DND-41 (cell line): Measurements from ENCODE around the gene ZEB1.
A peak's percentile ranks its signal among the peaks of the same experiment; 100 is the strongest.

Experiments used
- ATAC-seq: fragments of 200-7000 bp; cut with Tn5 transposase; 3 replicates; pipeline ENCODE4 v1.9.1; 2021; ENCODE audit warnings: low read depth; ENCODE audit not compliant: insufficient read depth
- DNase-seq: peaks from one replicate; pipeline ENCODE4 v3.0.0-alpha.2; 2020
- H2AFZ ChIP-seq: 2 replicates; pipeline ENCODE4 v1.6.0; 2012; ENCODE audit warnings: low read depth, low read length
- H3K27ac ChIP-seq: 2 replicates; pipeline ENCODE4 v1.5.1; 2012; ENCODE audit warnings: low read length, inconsistent platforms
- H3K27me3 ChIP-seq: fragments of 200-600 bp; sonication (generic); 2 replicates; pipeline ENCODE4 v1.6.0; 2012; ENCODE audit warnings: low read length, mild to moderate bottlenecking, inconsistent platforms; ENCODE audit not compliant: insufficient read depth, poor library complexity
- H3K36me3 ChIP-seq: 2 replicates; pipeline ENCODE4 v1.5.1; 2012; ENCODE audit warnings: low read length, inconsistent platforms; ENCODE audit not compliant: insufficient read depth
- H3K4me1 ChIP-seq: 2 replicates; pipeline ENCODE4 v1.5.1; 2012; ENCODE audit warnings: mild to moderate bottlenecking, low read length; ENCODE audit not compliant: insufficient read depth
- H3K4me2 ChIP-seq: 2 replicates; pipeline ENCODE4 v1.6.0; 2012; ENCODE audit warnings: mild to moderate bottlenecking, moderate library complexity, low read length, inconsistent platforms; ENCODE audit not compliant: insufficient read depth
- H3K4me3 ChIP-seq, 2 experiments: fragments of 200-600 bp in 1 of 2; shearing (Covaris generic) in 1 of 2; 2 replicates each; pipeline ENCODE4 v1.5.1; 2012 to 2016; ENCODE audit warnings: inconsistent platforms in 2 of 2, low read length in 2 of 2, mild to moderate bottlenecking in 2 of 2, low read depth in 1 of 2, moderate library complexity in 1 of 2
- H3K79me2 ChIP-seq: 2 replicates; pipeline ENCODE4 v1.6.0; 2012; ENCODE audit warnings: low read length, inconsistent platforms; ENCODE audit not compliant: insufficient read depth
- H3K9ac ChIP-seq: 2 replicates; pipeline ENCODE4 v1.6.0; 2012; ENCODE audit warnings: low read depth, mild to moderate bottlenecking, inconsistent platforms, low read length, moderate library complexity
- H3K9me3 ChIP-seq: 2 replicates; pipeline ENCODE4 v1.5.1; 2012; ENCODE audit warnings: low read length, moderate library complexity, mild to moderate bottlenecking, inconsistent platforms; ENCODE audit not compliant: insufficient read depth, severe bottlenecking
- H4K20me1 ChIP-seq: 2 replicates; pipeline ENCODE4 v1.6.0; 2012; ENCODE audit warnings: low read length; ENCODE audit not compliant: insufficient read depth
- EZH2 ChIP-seq: IDR thresholded peaks from 3 replicates; pipeline ENCODE4 v1.6.1; 2012; ENCODE audit warnings: borderline replicate concordance, low read depth, mild to moderate bottlenecking, moderate library complexity, low read length, inconsistent platforms; ENCODE audit not compliant: severe bottlenecking
- TF ChIP-seq, protein P1 (sequence below): IDR thresholded peaks from 2 replicates; pipeline ENCODE4 v1.5.1; 2012; ENCODE audit warnings: borderline replicate concordance, low read length, moderate library complexity, mild to moderate bottlenecking; ENCODE audit not compliant: poor library complexity, severe bottlenecking; ENCODE audit errors: extremely low read depth

ZEB1 gene

GRCh38 chr10:31431021-31431420, 112.0 kb downstream of the ZEB1 start:
- peaks cover 49% of the 10 kb centered on the region for H4K20me1 ChIP-seq
- ATAC-seq = no peak
- H3K27me3 ChIP-seq = no peaks in the 10 kb centered on the region
- H3K27ac ChIP-seq = no peak overlapping the region
- H3K4me1 ChIP-seq = peaks cover 2% of the 10 kb centered on the region; the same call in 1 of the 2 replicates
- H2AFZ ChIP-seq = no peak overlapping the region
- H3K9ac ChIP-seq = no peak overlapping the region
- DNase-seq = no peak
- H3K79me2 ChIP-seq = peaks cover 99% of the 10 kb centered on the region
- H3K36me3 ChIP-seq = peaks cover 14% of the 10 kb centered on the region; the same call in 1 of the 2 replicates
- H3K4me2 ChIP-seq = no peak overlapping the region
- TF ChIP-seq, protein P1, sequence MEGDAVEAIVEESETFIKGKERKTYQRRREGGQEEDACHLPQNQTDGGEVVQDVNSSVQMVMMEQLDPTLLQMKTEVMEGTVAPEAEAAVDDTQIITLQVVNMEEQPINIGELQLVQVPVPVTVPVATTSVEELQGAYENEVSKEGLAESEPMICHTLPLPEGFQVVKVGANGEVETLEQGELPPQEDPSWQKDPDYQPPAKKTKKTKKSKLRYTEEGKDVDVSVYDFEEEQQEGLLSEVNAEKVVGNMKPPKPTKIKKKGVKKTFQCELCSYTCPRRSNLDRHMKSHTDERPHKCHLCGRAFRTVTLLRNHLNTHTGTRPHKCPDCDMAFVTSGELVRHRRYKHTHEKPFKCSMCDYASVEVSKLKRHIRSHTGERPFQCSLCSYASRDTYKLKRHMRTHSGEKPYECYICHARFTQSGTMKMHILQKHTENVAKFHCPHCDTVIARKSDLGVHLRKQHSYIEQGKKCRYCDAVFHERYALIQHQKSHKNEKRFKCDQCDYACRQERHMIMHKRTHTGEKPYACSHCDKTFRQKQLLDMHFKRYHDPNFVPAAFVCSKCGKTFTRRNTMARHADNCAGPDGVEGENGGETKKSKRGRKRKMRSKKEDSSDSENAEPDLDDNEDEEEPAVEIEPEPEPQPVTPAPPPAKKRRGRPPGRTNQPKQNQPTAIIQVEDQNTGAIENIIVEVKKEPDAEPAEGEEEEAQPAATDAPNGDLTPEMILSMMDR = no peak
- no peak for TF ChIP-seq EZH2
- H3K4me3 ChIP-seq = no peak overlapping the region
- H3K9me3 ChIP-seq = peaks cover 3% of the 10 kb centered on the region

DNA sequence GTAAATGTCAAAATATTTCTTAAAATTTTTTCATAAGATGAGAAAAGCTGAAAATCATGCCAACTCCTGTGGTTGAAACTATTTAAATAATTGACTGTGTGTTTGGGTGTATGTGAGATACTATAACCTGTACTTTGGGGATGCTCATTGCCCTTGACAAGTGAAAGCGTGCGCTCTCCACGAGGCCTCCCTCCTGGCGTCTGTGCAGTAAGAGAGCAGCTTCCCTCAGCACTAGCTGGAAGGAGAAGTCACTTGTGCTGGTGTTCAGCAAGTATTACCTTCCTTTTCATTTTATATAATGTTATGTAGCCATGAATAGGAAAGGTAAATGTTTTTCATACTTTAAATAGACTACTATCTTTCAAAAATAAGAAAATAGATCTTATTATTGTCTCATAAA, 118.9 kb downstream of the ZEB1 start:
- H3K9me3 ChIP-seq = peaks cover 7% of the 10 kb centered on the region
- no peak overlapping the region for H3K4me2 ChIP-seq
- TF ChIP-seq EZH2 = no peak
- TF ChIP-seq, protein P1 = no peak
- no peak overlapping the region for H2AFZ ChIP-seq
- H3K9ac ChIP-seq = no peak overlapping the region
- DNase-seq (no peak), ATAC-seq (no peak)
- H3K27me3 ChIP-seq = no peaks in the 10 kb centered on the region
- H3K79me2 ChIP-seq = peaks cover 86% of the 10 kb centered on the region
- H3K4me1 ChIP-seq = no peaks in the 10 kb centered on the region
- H3K36me3 ChIP-seq = peaks cover 24% of the 10 kb centered on the region
- H4K20me1 ChIP-seq = peaks cover 23% of the 10 kb centered on the region
- H3K27ac ChIP-seq = no peak overlapping the region
- no peak overlapping the region for H3K4me3 ChIP-seq

DNA sequence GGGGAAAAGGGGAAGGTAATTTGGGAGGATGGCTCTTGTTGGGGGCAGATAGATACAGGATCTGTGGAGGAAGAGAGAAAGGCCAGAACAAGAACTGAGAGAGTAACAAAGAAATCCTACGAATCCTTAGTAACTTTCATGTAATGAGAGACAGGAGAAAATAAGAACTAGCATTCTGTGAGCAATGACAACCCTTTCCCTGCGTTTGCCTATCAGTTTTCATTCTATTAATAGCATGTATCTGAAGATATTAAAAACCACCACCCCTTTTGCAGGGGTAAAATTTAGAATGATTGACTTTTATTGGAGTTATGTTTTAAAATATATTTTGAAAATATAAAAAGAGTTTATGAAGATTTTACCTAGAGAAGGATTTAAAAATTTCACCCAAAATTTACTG, 132.8 kb downstream of the ZEB1 start:
- Histone ChIP-seq H3K36me3 (peaks cover 6% of the 10 kb centered on the region; the same call in 1 of the 2 replicates), H3K79me2 (peaks cover 71% of the 10 kb centered on the region), H2AFZ (no peak overlapping the region), H3K4me2 (no peak overlapping the region), H3K4me3 (no peak overlapping the region), H3K27me3 (no peaks in the 10 kb centered on the region), H3K9ac (no peak overlapping the region), H4K20me1 (peaks cover 9% of the 10 kb centered on the region; the same call in 1 of the 2 replicates), H3K4me1 (no peaks in the 10 kb centered on the region), H3K9me3 (no peaks in the 10 kb centered on the region), H3K27ac (no peak overlapping the region)
- ATAC-seq = no peak
- TF ChIP-seq EZH2 = no peak
- TF ChIP-seq, protein P1 = no peak
- DNase-seq = no peak

GRCh38 chr10:31456468-31456867, 137.5 kb downstream of the ZEB1 start:
- Histone ChIP-seq H2AFZ (no peak overlapping the region), H3K4me3 (no peak overlapping the region), H3K36me3 (peaks cover 19% of the 10 kb centered on the region), H3K27ac (no peak overlapping the region), H3K9ac (no peak overlapping the region), H3K4me2 (no peak overlapping the region), H4K20me1 (peaks cover 12% of the 10 kb centered on the region; the same call in 1 of the 2 replicates), H3K79me2 (peaks cover 92% of the 10 kb centered on the region), H3K27me3 (no peaks in the 10 kb centered on the region), H3K4me1 (no peaks in the 10 kb centered on the region), H3K9me3 (peaks cover 4% of the 10 kb centered on the region)
- DNase-seq (no peak), ATAC-seq (peak; percentile 45; the same call in 2 of the 3 replicates)
- TF ChIP-seq EZH2 = no peak
- TF ChIP-seq, protein P1 = no peak
